Measurements from ENCODE around the gene TRNT1. TPM values are rescaled to one million over a fixed set of nuclear protein-coding genes. Genes with fewer than 3 reads are reported as not detected.

TRNT1 gene
- total RNA-seq, 1 donor from 2014 or later, result 16.4 TPM

- no peak overlapping the region for H3K4me3 ChIP-seq
- no peak for TF ChIP-seq CTCF (IDR thresholded peaks at IDR 0.05)
- no peaks in the 10 kb centered on the region for H3K27me3 ChIP-seq
- no peaks in the 10 kb centered on the region for H3K36me3 ChIP-seq
- no peak overlapping the region for H3K27ac ChIP-seq
- no peak for DNase-seq (ENCODE audit: low spot score in 2 of 2)
- no peaks in the 10 kb centered on the region for H3K9me3 ChIP-seq
- H3K4me1 ChIP-seq, result no peaks in the 10 kb centered on the region
- intact Hi-C loops (cut with DNase I), result no loop called here
Observed at GRCh38 chr3:3107181-3107580, 19.6 kb upstream of the TRNT1 start.

DNA sequence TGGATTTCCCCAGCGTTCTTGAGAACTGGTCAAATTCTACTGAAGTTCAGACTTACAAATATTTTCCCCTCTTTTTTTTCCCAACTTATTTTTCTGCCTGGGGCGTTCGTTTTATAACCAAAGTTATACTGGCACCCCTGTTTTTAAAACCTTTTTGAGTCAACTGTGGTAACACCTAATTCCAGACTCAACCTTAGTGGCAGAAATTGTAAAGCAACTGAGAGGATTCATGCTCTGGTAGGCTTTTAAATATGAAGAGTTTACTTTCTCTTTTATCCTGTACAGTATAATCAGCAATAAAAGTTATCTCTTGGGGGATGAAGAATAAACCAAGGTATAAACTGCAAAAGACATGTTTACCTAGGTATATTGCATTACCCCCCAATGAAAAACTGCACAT, 18.9 kb upstream of the TRNT1 start:
- H3K4me1 ChIP-seq, result no peaks in the 10 kb centered on the region
- H3K27ac ChIP-seq, result no peak overlapping the region
- H3K4me3 ChIP-seq, result no peak overlapping the region
- no peak for DNase-seq (ENCODE audit: low spot score in 2 of 2)
- intact Hi-C loops (cut with DNase I), result no loop called here
- no peaks in the 10 kb centered on the region for H3K36me3 ChIP-seq
- no peak for TF ChIP-seq CTCF (IDR thresholded peaks at IDR 0.05)
- H3K9me3 ChIP-seq, result no peaks in the 10 kb centered on the region
- H3K27me3 ChIP-seq, result no peaks in the 10 kb centered on the region

DNA sequence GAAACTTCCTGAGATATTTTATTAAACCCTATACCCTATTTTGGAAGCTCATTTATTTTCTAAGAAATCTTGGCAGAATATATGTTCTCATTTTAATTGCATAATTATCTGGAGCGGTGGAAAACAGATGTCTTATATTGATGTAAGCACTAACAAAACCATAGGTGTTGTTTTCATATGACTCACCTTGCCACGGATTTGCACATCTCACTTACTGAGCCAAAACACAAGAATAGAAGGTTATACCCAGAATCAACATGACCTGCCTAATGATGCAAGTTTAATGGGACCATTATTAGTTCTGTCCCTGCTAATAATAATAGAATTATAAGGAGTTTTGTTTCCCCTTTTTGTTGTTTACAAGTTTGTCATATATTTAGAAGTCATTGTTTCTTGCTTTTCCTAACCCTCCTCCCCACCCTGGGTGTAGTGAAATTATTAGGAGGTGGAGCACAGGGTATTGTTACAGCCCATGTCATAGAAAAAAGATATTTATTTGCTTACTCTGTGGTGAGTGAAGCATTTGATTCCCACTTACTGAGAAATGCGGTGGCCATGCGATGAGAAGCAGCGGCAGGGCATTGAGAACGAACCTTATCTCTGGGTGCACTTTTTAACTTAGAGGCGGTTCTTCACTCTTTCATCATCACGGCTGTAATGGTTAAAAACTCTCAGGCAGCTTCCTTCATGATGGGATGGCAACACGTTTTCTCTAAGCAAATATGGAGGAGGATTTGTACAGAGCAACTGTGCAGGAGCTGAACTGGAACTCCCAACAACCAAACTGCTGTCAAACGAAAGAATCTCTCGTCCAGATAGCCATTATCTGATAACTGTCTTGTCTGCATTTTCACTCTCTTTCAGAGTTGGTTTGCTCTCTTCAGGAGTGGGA, 17.1 kb upstream of the TRNT1 start:
- Histone ChIP-seq H3K4me1 (no peaks in the 10 kb centered on the region), H3K27me3 (no peaks in the 10 kb centered on the region), H3K27ac (no peak overlapping the region), H3K4me3 (no peak overlapping the region), H3K36me3 (no peaks in the 10 kb centered on the region), H3K9me3 (no peaks in the 10 kb centered on the region)
- intact Hi-C loops (cut with DNase I), result no loop called here
- TF ChIP-seq CTCF (IDR thresholded peaks at IDR 0.05), result no peak
- DNase-seq (ENCODE audit: low spot score in 2 of 2), result no peak

DNA sequence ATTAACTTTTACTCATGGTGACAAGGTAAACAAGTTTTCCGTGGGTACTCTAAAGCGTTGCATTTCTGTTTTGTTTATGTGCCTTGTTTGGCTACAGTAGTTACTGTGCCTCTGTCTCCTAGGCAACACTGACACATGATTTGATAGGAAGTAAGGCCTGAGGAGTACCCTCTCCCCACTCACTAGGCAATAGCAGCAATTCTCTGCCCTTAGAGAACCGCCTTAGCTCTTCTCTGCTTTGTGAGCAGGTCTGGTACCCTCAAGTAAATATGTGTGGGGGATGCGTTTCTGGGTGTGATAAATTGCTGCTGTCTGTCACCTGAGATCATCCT, 16.5 kb upstream of the TRNT1 start, which contains the start of gene IL5RA:
TSS of gene IL5RA (minus strand) at position 76 of the 332 bp plus-strand sequence. CDS start 5,390 bp downstream, outside the sequence.
- DNase-seq (ENCODE audit: low spot score in 2 of 2), result no peak
- Histone ChIP-seq H3K9me3 (no peaks in the 10 kb centered on the region), H3K4me1 (no peaks in the 10 kb centered on the region), H3K4me3 (no peak within 1 kb of the TSS), H3K27ac (no peak within 1 kb of the TSS), H3K36me3 (no peaks in the 10 kb centered on the region), H3K27me3 (no peaks in the 10 kb centered on the region)
- TF ChIP-seq CTCF (IDR thresholded peaks at IDR 0.05), result no peak
- intact Hi-C loops (cut with DNase I), result no loop called here

DNA sequence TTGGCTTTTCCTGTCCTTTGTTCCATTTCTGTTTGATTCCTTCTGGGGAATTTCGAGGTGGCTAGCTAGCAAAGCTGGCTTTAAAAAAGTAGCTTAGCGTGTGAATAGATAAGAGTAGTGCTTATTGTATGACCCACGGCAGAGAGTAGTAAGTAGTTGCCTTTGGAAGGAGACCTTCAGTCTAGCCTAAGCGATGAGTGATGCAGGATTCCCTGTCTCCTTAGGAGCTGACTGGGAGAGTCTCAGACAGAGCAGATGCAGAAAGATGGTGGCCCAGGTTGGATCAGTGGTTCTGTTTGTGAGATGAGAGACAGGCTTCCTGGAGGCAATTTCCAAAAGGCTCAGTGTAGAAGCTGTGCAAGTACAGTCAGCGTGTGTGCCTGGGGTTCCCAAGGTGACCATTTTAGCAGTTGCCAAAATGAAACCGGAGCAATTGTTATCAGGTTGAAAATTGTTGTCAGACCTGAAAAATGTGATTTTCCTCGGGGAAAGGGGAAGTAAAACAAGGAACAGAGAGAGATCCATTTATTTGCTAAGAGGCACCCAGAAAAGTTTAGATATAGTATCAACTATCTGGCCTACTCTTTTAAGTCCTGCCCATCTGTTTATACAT, 15.9 kb upstream of the TRNT1 start:
- no peaks in the 10 kb centered on the region for H3K36me3 ChIP-seq
- no peak overlapping the region for H3K27ac ChIP-seq
- no peaks in the 10 kb centered on the region for H3K4me1 ChIP-seq
- no peaks in the 10 kb centered on the region for H3K9me3 ChIP-seq
- no peak for DNase-seq (ENCODE audit: low spot score in 2 of 2)
- H3K4me3 ChIP-seq, result no peak overlapping the region
- no peaks in the 10 kb centered on the region for H3K27me3 ChIP-seq
- intact Hi-C loops (cut with DNase I), result no loop called here
- TF ChIP-seq CTCF (IDR thresholded peaks at IDR 0.05), result no peak
